K562 (cell line): ENCODE results near the gene CHST14. TPM values are rescaled to one million over a fixed set of nuclear protein-coding genes. Genes with fewer than 3 reads are reported as not detected.

ENCODE experiments used
- ATF1 ChIP-seq, 2 experiments: fragments of 450-650 bp in 1 of 2; IDR thresholded peaks; 2 replicates each; pipeline ENCODE4 v1.6.1; 2016; ENCODE audit warnings: missing compliant biosample characterization in 1 of 2, missing genetic modification characterization in 1 of 2
- CCAR2 ChIP-seq: fragments of 200-400 bp; formaldehyde crosslinking; IDR thresholded peaks from 2 replicates; pipeline ENCODE4 v1.6.1; 2017; ENCODE audit warnings: mild to moderate bottlenecking, low read depth, low read length
- CHD2 ChIP-seq: IDR thresholded peaks from 2 replicates; pipeline ENCODE4 v1.6.1; 2011; ENCODE audit warnings: low read depth, low read length
- CREB3 ChIP-seq: fragments of 450-650 bp; conservative IDR thresholded peaks from 2 replicates; pipeline ENCODE4 v1.6.1; 2016; ENCODE audit warnings: missing genetic modification characterization, low read depth, mild to moderate bottlenecking, missing compliant biosample characterization, moderate library complexity
- ESRRA ChIP-seq: fragments of 450-650 bp; IDR thresholded peaks from 2 replicates; pipeline ENCODE4 v1.6.1; 2014; ENCODE audit warnings: low read depth, mild to moderate bottlenecking, moderate library complexity, borderline replicate concordance
- ESRRB ChIP-seq: fragments of 250-450 bp; sonication (Bioruptor Pico); IDR thresholded peaks from 2 replicates; pipeline ENCODE4 v1.5.0; 2020; ENCODE audit warnings: mild to moderate bottlenecking, moderate library complexity, borderline replicate concordance
- ETV6 ChIP-seq, 3 experiments: fragments of 150-350 bp in 1 of 3; sonication (generic) in 1 of 3; formaldehyde crosslinking in 1 of 3; IDR thresholded peaks; 2 replicates each; pipeline versions ENCODE4 v1.6.1 to v1.8.0; 2014 to 2022; ENCODE audit warnings: borderline replicate concordance in 2 of 3, low read depth in 2 of 3, antibody characterized with exemption in 1 of 3, low read length in 1 of 3, mild to moderate bottlenecking in 1 of 3, missing genetic modification reagents in 1 of 3
- FOXM1 ChIP-seq, 2 experiments: fragments of 450-650 bp in 1 of 2; sonication (generic) in 1 of 2; formaldehyde crosslinking in 1 of 2; IDR thresholded peaks; 2 replicates each; pipeline versions ENCODE4 v1.6.1 to v1.9.0; 2017 to 2022; ENCODE audit warnings: low read depth in 2 of 2, mild to moderate bottlenecking in 2 of 2, missing genetic modification reagents in 1 of 2, moderate library complexity in 1 of 2
- HIVEP1 ChIP-seq: fragments of 250-450 bp; sonication (Bioruptor Pico); IDR thresholded peaks from 2 replicates; pipeline ENCODE4 v1.4.0; 2020; ENCODE audit warnings: mild to moderate bottlenecking
- HNRNPLL ChIP-seq: fragments of 200-400 bp; formaldehyde crosslinking; IDR thresholded peaks from 2 replicates; pipeline ENCODE4 v1.6.1; 2017; ENCODE audit warnings: low read length, low read depth, mild to moderate bottlenecking; ENCODE audit not compliant: poor library complexity, severe bottlenecking
- HNRNPUL1 ChIP-seq: fragments of 200-400 bp; formaldehyde crosslinking; IDR thresholded peaks from 2 replicates; pipeline ENCODE4 v1.6.1; 2017; ENCODE audit warnings: low read length
- PTTG1 ChIP-seq: fragments of 450-650 bp; IDR thresholded peaks from 2 replicates; pipeline ENCODE4 v1.6.1; 2016; ENCODE audit warnings: low read depth, mild to moderate bottlenecking, missing genetic modification characterization, missing compliant biosample characterization
- PYGO2 ChIP-seq: fragments of 450-650 bp; IDR thresholded peaks from 2 replicates; pipeline ENCODE4 v1.6.1; 2016; ENCODE audit warnings: mild to moderate bottlenecking, missing genetic modification characterization, moderate library complexity, missing compliant biosample characterization
- SIX5 ChIP-seq, 2 experiments: IDR thresholded peaks; 2 replicates each; pipeline ENCODE4 v1.6.1; 2011; ENCODE audit warnings: low read length in 2 of 2, borderline replicate concordance in 1 of 2, low read depth in 1 of 2, mild to moderate bottlenecking in 1 of 2, moderate library complexity in 1 of 2; ENCODE audit not compliant: insufficient read depth in 1 of 2
- SNIP1 ChIP-seq: fragments of 450-650 bp; IDR thresholded peaks from 2 replicates; pipeline ENCODE4 v1.7.1; 2017; ENCODE audit warnings: low read depth, mild to moderate bottlenecking
- SRSF3 ChIP-seq: fragments of 200-400 bp; formaldehyde crosslinking; IDR thresholded peaks from 2 replicates; pipeline ENCODE4 v1.6.1; 2016; ENCODE audit warnings: mild to moderate bottlenecking, low read length, moderate library complexity; ENCODE audit not compliant: insufficient read depth
- TAF1 ChIP-seq: IDR thresholded peaks from 2 replicates; pipeline ENCODE4 v1.6.1; 2011; ENCODE audit warnings: mild to moderate bottlenecking, low read length, moderate library complexity; ENCODE audit not compliant: insufficient read depth, control insufficient read depth, severe bottlenecking; ENCODE audit errors: extremely low read depth
- TAF9B ChIP-seq: fragments of 450-650 bp; IDR thresholded peaks from 2 replicates; pipeline ENCODE4 v1.6.1; 2018; ENCODE audit warnings: mild to moderate bottlenecking; ENCODE audit not compliant: partially characterized antibody
- TARDBP ChIP-seq: fragments of 450-650 bp; IDR thresholded peaks from 2 replicates; pipeline ENCODE4 v1.6.1; 2016
- ZFP91 ChIP-seq: sonication (generic); formaldehyde crosslinking; IDR thresholded peaks from 2 replicates; pipeline ENCODE4 v1.8.0; 2022; ENCODE audit warnings: mild to moderate bottlenecking, missing genetic modification reagents
- ZNF197 ChIP-seq: fragments of 200-800 bp; sonication (Bioruptor generic); IDR thresholded peaks from 2 replicates; pipeline ENCODE4 v1.6.1; 2016; ENCODE audit warnings: low read depth, missing genetic modification characterization, missing compliant biosample characterization
- ZNF507 ChIP-seq: conservative IDR thresholded peaks from 2 replicates; pipeline ENCODE4 v1.6.1; 2017; ENCODE audit warnings: missing genetic modification characterization, missing compliant biosample characterization
- ZNF512 ChIP-seq: IDR thresholded peaks from 2 replicates; pipeline ENCODE4 v1.6.1; 2016; ENCODE audit warnings: missing genetic modification characterization, missing compliant biosample characterization
- ZNF668 ChIP-seq: fragments of 250-450 bp; sonication (Bioruptor Pico); IDR thresholded peaks from 2 replicates; pipeline ENCODE4 v1.8.0; 2022; ENCODE audit warnings: mild to moderate bottlenecking, inconsistent platforms
- ZZZ3 ChIP-seq: fragments of 450-650 bp; IDR thresholded peaks from 2 replicates; pipeline ENCODE4 v1.6.1; 2016; ENCODE audit warnings: antibody characterized with exemption, mild to moderate bottlenecking, moderate library complexity
- polyA plus RNA-seq, 8 experiments: library from polyadenylated mRNA; depleted of rRNA in 4 of 8; stranded (reverse) in 5 of 8; unstranded in 3 of 8; fragments of >200 nt; fragmentation: Nextera tagmentation in 2 of 8; fragmentation: Illumina TruSeq in 1 of 8; extraction: Ambion mirVana in 2 of 8; extraction: Trizol in 1 of 8; gene quantifications; 2 replicates each; pipeline versions ENCODE4 v1.2.1 to v1.2.3, GENCODE V29; 2011 to 2014; ENCODE audit warnings: inconsistent platforms in 1 of 8, missing spikeins in 1 of 8
- total RNA-seq, 7 experiments: library from RNA; depleted of rRNA in 6 of 7; stranded (reverse); fragments of >200 nt in 6 of 7; fragmentation: Illumina TruSeq in 2 of 7; extraction: Trizol in 2 of 7; gene quantifications; 2 replicates each; pipeline versions ENCODE4 v1.2.1 to v1.2.3, GENCODE V29; 2011 to 2021; ENCODE audit warnings: low replicate concordance in 1 of 7

The CHST14 gene
- total and polyA plus RNA-seq, 9 of the 15 experiments (the other 6 are each of a cell fraction or from before 2014, with no cell fraction given) = 1.6 to 12.1 (median 4.5) TPM

GRCh38 chr15:40427188-40427587 lies 43.6 kb upstream of the CHST14 start (continued):
- TF ChIP-seq SNIP1 = no peak
- no peak for TF ChIP-seq SRSF3
- no peak for TF ChIP-seq TARDBP
- no peak for TF ChIP-seq ESRRA
- TF ChIP-seq HNRNPUL1 = no peak
- no peak for TF ChIP-seq ZNF512 (tag)
- TF ChIP-seq ESRRB (CRISPR knock-in tag) = no peak
- no peak for TF ChIP-seq TAF9B
- no peak for TF ChIP-seq ZFP91 (CRISPR knock-in tag)
- TF ChIP-seq FOXM1 (IDR thresholded peaks at IDR 0.05; ENCODE audit: low read depth) = no peak; the same call in 1 of the 2 replicates
- TF ChIP-seq FOXM1 (CRISPR knock-in tag; IDR thresholded peaks at IDR 0.05; ENCODE audit: low read depth) = no peak
- TF ChIP-seq ETV6 (IDR thresholded peaks at IDR 0.05; ENCODE audit: borderline replicate concordance in 1 of 2, low read depth in 2 of 2, low read length in 1 of 2) = no peak
- no peak for TF ChIP-seq ETV6 (CRISPR knock-in tag; IDR thresholded peaks at IDR 0.05; ENCODE audit: borderline replicate concordance)
- no peak for TF ChIP-seq ZZZ3
- no peak for TF ChIP-seq ZNF507
- TF ChIP-seq PYGO2 (tag) = no peak
- no peak for TF ChIP-seq PTTG1 (tag)
- TF ChIP-seq ZNF197 (CRISPR knock-in tag) = no peak
- TF ChIP-seq CREB3 (tag) = no peak
- no peak for TF ChIP-seq ATF1 (CRISPR knock-in tag; IDR thresholded peaks at IDR 0.05)
- peak; percentile 42 for TF ChIP-seq ATF1 (tag; IDR thresholded peaks at IDR 0.05)
- TF ChIP-seq ZNF668 (CRISPR knock-in tag) = no peak
- TF ChIP-seq HNRNPLL = no peak
- no peak for TF ChIP-seq CHD2
- no peak for TF ChIP-seq HIVEP1 (CRISPR knock-in tag)
- no peak for TF ChIP-seq SIX5 (IDR thresholded peaks at IDR 0.05; ENCODE audit: borderline replicate concordance in 1 of 2, insufficient read depth in 1 of 2, low read depth in 1 of 2, low read length in 2 of 2)
- TF ChIP-seq TAF1 = no peak
- no peak for TF ChIP-seq CCAR2
